Activated naive CD4-positive, alpha-beta T cell treated with anti-CD3 and anti-CD28 coated beads, Interleukin-2, amount 50 U/mL, for 24 hours (primary cell): ENCODE results near the gene NUDT8.
"Not testable (repeated sequence)": the region's sequence is repeated elsewhere in the genome, so short reads cannot be mapped to it uniquely, and the experiment has no call there.

ENCODE experiments used
- H3K27ac Mint-ChIP-seq: one replicate; pipeline ENCODE4 v1.8.0; 2021; ENCODE audit warnings: mild to moderate bottlenecking, mixed read lengths
- H3K27me3 Mint-ChIP-seq: one replicate; pipeline ENCODE4 v1.8.0; 2021; ENCODE audit warnings: mixed read lengths
- H3K36me3 Mint-ChIP-seq: one replicate; pipeline ENCODE4 v1.8.0; 2021; ENCODE audit warnings: mixed read lengths
- H3K4me1 Mint-ChIP-seq: one replicate; pipeline ENCODE4 v1.8.0; 2021; ENCODE audit warnings: mixed read lengths
- H3K4me3 Mint-ChIP-seq: one replicate; pipeline ENCODE4 v1.8.0; 2021; ENCODE audit warnings: mild to moderate bottlenecking, mixed read lengths
- H3K9me3 Mint-ChIP-seq: one replicate; pipeline ENCODE4 v1.8.0; 2021; ENCODE audit warnings: mixed read lengths

The NUDT8 gene

GRCh38 chr11:67627812-67628624 lies 1.7 kb downstream of the NUDT8 start:
- Mint-ChIP-seq H3K4me1 (peaks cover 6% of the 10 kb centered on the region), H3K4me3 (no peak overlapping the region), H3K9me3 (no peaks in the 10 kb centered on the region), H3K36me3 (no peaks in the 10 kb centered on the region), H3K27me3 (no peaks in the 10 kb centered on the region), H3K27ac (no peak overlapping the region)

DNA sequence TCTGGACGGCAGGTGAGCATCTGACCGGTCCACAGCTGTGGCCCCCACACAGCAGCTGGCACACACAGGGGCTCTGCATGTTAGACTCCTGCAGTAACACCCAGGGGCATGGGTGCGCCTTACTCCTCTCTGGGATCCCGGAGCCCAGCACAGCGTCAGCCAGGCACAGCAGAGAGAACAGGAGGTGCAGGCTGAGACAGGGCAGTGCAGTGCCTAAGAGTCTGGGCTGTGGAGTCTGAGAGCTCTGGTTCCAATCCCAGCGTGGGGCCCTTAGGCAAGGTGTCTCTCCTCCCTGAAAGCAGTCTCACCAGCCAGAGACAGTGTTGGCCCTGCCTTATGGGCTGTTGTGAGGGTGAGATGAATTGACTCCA lies 2.3 kb downstream of the NUDT8 start:
- Mint-ChIP-seq H3K9me3 (no peaks in the 10 kb centered on the region), H3K27ac (no peak overlapping the region), H3K4me1 (peaks cover 6% of the 10 kb centered on the region)

GRCh38 chr11:67626970-67627369 lies 2.8 kb downstream of the NUDT8 start:
- H3K27me3 Mint-ChIP-seq = no peaks in the 10 kb centered on the region
- no peaks in the 10 kb centered on the region for H3K36me3 Mint-ChIP-seq
- peaks cover 6% of the 10 kb centered on the region for H3K4me1 Mint-ChIP-seq
- H3K4me3 Mint-ChIP-seq = no peak overlapping the region
- no peak overlapping the region for H3K27ac Mint-ChIP-seq
- H3K9me3 Mint-ChIP-seq = no peaks in the 10 kb centered on the region

More for the DNA sequence above, 2.3 kb downstream of the NUDT8 start:
- no peaks in the 10 kb centered on the region for H3K27me3 Mint-ChIP-seq
- no peak overlapping the region for H3K4me3 Mint-ChIP-seq
- no peaks in the 10 kb centered on the region for H3K36me3 Mint-ChIP-seq

GRCh38 chr11:67626131-67626833 lies 3.5 kb downstream of the NUDT8 start:
- not testable (repeated sequence) for H3K36me3 Mint-ChIP-seq, H3K4me1 Mint-ChIP-seq, H3K27me3 Mint-ChIP-seq, H3K9me3 Mint-ChIP-seq, H3K4me3 Mint-ChIP-seq
- H3K27ac Mint-ChIP-seq = peak overlapping the region; percentile 76

DNA sequence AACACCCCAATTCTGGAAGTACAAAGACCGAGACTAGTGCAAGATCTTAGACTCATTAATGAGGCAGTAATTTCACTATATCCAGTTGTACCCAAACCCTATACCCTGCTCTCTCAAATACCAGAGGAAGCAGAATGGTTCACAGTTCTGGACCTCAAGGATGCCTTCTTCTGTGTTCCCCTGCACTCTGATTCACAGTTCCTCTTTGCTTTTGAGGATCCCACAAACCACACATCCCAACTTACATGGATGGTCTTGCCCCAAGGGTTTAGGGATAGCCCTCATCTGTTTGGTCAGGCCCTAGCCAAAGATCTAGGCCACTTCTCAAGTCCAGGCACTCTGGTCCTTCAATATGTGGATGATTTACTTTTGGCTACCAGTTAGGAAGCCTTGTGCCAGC lies 5.9 kb downstream of the NUDT8 start:
- H3K4me3 Mint-ChIP-seq, H3K9me3 Mint-ChIP-seq, H3K27ac Mint-ChIP-seq: not testable (repeated sequence)

DNA sequence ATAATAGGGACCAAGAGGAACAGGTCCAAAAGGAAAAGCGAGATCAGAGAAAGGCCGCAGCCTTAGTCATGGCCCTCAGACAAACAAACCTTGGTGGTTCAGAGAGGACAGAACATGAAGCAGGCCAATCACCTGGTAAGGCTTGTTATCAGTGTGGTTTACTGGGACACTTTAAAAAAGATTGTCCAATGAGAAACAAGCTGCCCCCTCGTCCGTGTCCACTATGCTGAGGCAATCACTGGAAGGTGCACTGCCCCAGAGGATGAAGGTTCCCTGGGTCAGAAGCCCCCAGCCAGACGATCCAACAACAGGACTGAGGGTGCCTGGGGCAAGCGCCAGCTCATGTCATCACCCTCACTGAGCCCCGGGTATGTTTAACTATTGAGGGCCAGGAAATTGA lies 6.8 kb downstream of the NUDT8 start:
- not testable (repeated sequence) for H3K27me3 Mint-ChIP-seq, H3K4me1 Mint-ChIP-seq, H3K36me3 Mint-ChIP-seq, H3K9me3 Mint-ChIP-seq, H3K27ac Mint-ChIP-seq, H3K4me3 Mint-ChIP-seq

More for the DNA sequence above, 5.9 kb downstream of the NUDT8 start:
- H3K36me3 Mint-ChIP-seq, H3K27me3 Mint-ChIP-seq, H3K4me1 Mint-ChIP-seq: not testable (repeated sequence)

- not testable (repeated sequence) for H3K9me3 Mint-ChIP-seq, H3K27me3 Mint-ChIP-seq, H3K27ac Mint-ChIP-seq, H3K4me1 Mint-ChIP-seq, H3K36me3 Mint-ChIP-seq, H3K4me3 Mint-ChIP-seq
Observed at GRCh38 chr11:67621928-67622327, 7.8 kb downstream of the NUDT8 start.

DNA sequence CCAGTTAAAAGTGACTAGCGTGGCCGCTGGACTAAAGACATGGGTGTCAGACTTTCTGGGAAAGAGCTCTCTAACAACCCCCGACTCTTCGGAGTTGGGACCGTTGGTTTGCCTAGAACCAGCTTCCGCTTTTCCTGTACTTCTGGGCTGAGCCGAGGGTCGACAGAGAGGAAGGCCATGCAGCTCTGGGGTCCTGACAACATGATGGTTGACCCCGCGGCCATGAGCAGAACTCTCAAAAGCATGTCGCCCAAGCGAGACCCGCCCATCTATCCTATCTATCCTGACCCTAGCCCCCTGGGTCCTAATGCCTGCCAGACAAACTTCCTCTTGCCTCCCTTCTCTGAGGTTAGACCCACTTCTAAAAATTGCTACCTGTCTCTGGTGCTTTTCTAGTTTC lies 9.1 kb downstream of the NUDT8 start:
- H3K9me3 Mint-ChIP-seq, H3K27ac Mint-ChIP-seq, H3K27me3 Mint-ChIP-seq, H3K36me3 Mint-ChIP-seq, H3K4me1 Mint-ChIP-seq, H3K4me3 Mint-ChIP-seq: not testable (repeated sequence)

DNA sequence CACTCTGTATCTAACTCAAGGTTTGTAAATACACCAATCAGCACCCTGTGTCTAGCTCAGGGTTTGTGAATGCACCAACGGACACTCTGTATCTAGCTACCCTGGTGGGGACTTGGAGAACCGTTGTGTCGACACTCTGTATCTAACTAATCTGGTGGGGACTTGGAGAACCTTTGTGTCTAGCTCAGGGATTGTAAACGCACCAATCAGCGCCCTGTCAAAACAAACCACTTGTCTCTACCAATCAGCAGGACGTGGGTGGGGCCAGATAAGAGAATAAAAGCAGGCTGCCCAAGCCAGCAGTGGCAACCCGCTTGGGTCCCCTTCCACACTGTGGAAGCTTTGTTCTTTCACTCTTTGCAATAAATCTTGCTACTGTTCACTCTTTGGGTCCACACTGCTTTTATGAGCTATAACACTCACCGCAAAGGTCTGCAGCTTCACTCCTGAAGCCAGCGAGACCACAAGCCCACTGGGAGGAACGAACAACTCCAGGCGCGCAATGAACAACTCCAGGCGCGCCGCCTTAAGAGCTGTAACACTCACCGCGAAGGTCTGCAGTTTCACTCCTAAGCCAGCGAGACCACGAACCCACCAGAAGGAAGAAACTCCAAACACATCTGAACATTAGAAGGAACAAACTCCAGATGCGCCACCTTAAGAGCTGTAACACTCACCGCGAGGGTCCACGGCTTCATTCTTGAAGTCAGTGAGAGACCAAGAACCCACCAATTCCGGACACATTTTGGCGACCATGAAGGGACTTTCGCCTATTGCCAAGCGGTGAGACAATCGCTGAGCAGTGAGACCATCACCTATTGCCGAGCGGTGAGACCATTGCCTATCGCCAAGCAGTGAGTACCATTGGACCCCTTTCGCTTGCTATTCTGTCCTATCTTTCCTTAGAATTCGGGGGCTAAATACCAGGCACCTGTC lies 9.8 kb downstream of the NUDT8 start:
- not testable (repeated sequence) for H3K4me1 Mint-ChIP-seq, H3K27me3 Mint-ChIP-seq, H3K9me3 Mint-ChIP-seq, H3K4me3 Mint-ChIP-seq, H3K36me3 Mint-ChIP-seq, H3K27ac Mint-ChIP-seq

DNA sequence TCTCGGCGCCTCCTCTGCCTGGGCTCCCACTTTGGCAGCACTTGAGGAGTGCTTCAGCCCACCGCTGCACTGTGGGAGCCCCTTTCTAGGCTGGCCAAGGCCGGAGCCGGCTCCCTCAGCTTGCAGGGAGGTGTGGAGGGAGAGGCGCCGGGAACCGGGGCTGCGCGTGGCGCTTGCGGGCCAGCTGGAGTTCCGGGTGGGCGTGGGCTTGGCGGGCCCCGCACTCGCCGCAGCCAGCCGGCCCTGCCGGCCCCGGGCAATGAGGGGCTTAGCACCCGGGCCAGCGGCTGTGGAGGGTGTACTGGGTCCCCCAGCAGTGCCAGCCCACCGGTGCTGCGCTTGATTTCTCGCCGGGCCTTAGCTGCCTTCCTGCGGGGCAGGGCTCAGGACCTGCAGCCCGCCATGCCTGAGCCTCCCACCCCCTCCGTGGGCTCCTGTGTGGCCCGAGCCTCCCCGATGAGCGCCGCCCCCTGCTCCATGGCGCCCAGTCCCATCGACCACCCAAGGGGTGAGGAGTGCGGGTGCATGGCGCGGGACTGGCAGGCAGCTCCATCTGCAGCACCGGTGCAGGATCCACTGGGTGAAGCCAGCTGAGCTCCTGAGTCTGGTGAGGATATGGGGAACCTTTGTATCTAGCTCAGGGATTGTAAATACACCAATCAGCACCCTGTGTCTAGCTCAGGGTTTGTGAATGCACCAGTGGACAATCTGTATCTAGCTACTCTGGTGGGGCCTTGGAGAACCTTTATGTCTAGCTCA lies 10.7 kb downstream of the NUDT8 start:
- not testable (repeated sequence) for H3K27ac Mint-ChIP-seq, H3K36me3 Mint-ChIP-seq, H3K4me3 Mint-ChIP-seq, H3K27me3 Mint-ChIP-seq, H3K9me3 Mint-ChIP-seq
- peaks cover 10% of the 10 kb centered on the region for H3K4me1 Mint-ChIP-seq

DNA sequence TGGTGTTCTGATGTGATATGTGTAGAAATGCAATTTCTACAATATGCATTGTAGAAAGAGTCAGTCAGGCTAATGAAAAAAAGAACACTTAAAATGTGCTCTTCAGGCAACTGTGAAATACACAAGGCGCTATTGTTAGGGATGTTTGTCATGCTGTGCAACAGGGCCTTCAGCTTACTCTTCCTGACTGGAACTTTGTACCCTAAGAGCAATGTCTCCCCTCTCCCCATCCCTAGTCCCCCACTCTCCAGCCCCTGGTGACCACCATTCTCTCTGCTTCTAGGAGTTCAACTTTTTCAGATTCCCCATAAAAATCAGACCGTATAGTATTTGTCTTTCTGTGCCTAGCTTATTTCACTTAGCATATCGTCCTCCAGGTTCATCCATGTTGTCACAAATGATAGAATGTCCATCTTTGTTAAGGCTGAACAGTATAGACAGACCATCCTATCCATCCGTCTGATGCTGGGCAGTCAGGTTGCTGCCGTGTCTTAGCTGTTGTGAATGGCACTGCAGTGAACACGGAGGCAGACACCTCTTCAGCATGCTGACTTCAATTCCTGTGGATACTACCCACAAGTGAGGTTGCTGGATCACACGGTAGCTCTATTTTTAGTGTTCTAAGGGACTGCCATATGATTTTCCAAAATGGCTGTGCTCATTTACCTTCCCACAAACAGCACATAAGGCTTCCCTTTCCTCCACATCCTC lies 12.3 kb downstream of the NUDT8 start:
- H3K4me1 Mint-ChIP-seq = peaks cover 22% of the 10 kb centered on the region

GRCh38 chr11:67616431-67617242 lies 13.1 kb downstream of the NUDT8 start:
- Mint-ChIP-seq H3K4me3 (peak overlapping the region; percentile 73), H3K27me3 (no peaks in the 10 kb centered on the region), H3K4me1 (peaks cover 22% of the 10 kb centered on the region), H3K36me3 (peaks cover 2% of the 10 kb centered on the region), H3K27ac (peak overlapping the region; percentile 85), H3K9me3 (no peaks in the 10 kb centered on the region)

More for the DNA sequence above, 12.3 kb downstream of the NUDT8 start:
- Mint-ChIP-seq H3K9me3 (no peaks in the 10 kb centered on the region), H3K27ac (peak overlapping the region; percentile 85), H3K36me3 (peaks cover 2% of the 10 kb centered on the region), H3K4me3 (peak overlapping the region; percentile 72), H3K27me3 (no peaks in the 10 kb centered on the region)

DNA sequence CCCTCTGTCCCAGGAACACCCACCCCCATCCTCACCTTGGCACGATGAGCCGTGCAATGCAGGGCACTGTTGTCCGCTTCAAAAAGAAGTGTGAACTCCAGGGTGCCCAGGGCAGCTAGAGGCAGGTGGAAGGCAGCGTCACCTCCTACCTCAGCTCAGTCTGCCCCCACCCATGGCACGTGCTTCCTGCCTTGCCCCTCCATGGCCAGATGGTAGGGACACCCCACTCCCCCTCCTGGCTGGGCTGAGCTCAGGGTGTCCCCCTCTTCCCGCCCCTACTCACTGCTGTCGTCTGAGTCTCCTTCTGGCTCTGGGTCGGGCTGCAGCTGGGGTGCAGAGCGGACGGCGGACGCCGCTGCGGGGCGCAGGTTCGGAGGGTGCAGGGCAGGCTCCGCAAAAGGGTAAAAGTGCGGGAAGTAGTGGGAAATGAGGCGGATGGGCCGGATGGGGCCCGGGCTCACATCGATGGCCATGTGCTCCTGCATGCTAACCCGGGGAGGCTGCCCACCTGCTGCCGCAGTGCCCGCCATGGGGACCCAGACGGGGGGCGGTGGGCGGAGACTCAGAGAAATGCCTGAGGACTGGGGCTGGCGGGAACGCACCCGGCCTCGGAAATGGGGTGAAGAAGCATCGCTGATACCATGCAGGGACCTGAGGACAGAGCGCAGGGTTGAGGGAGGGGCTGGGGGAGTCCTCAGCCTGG lies 13.9 kb downstream of the NUDT8 start:
- H3K27ac Mint-ChIP-seq = no peak overlapping the region
- H3K4me1 Mint-ChIP-seq = peaks cover 22% of the 10 kb centered on the region
- no peaks in the 10 kb centered on the region for H3K27me3 Mint-ChIP-seq
- peaks cover 2% of the 10 kb centered on the region for H3K36me3 Mint-ChIP-seq
- peak overlapping the region; percentile 73 for H3K4me3 Mint-ChIP-seq
- no peaks in the 10 kb centered on the region for H3K9me3 Mint-ChIP-seq
